Esophagus squamous epithelium (tissue), 5 donors: ENCODE results near the gene PRRX1. TPM values are rescaled to one million over a fixed set of nuclear protein-coding genes. Genes with fewer than 3 reads are reported as not detected.
A peak's percentile ranks its signal among the peaks of the same experiment; 100 is the strongest.

ENCODE experiments used
- DNase-seq: peaks from one replicate; lab custom pipeline; 2025; lab: John Stamatoyannopoulos, UW
- H3K27ac ChIP-seq, 4 donors: fragments of 200-600 bp; sonication (generic); one replicate each; pipeline ENCODE4 v1.5.1; 2016 to 2019; ENCODE audit warnings: mild to moderate bottlenecking in 1 of 4
- H3K27me3 ChIP-seq, 4 donors: fragments of 200-600 bp; sonication (generic); 1 replicate in 3 of 4; 2 replicates in 1 of 4; pipeline versions ENCODE4 v1.5.1 to v1.6.0; 2017 to 2021; ENCODE audit warnings: antibody characterized with exemption in 1 of 4
- H3K36me3 ChIP-seq, 3 donors: fragments of 200-600 bp; sonication (generic); one replicate each; pipeline ENCODE4 v1.5.1; 2016 to 2019
- H3K4me1 ChIP-seq, 3 donors: fragments of 200-600 bp; sonication (generic); one replicate each; pipeline ENCODE4 v1.5.1; 2017 to 2019
- H3K4me3 ChIP-seq, 4 donors: fragments of 200-600 bp; sonication (generic); 1 replicate in 3 of 4; 2 replicates in 1 of 4; pipeline ENCODE4 v1.5.1; 2016 to 2019; ENCODE audit warnings: mild to moderate bottlenecking in 2 of 4, moderate library complexity in 1 of 4
- H3K9me3 ChIP-seq, 3 donors: fragments of 200-600 bp; sonication (generic); one replicate each; pipeline ENCODE4 v1.5.1; 2016 to 2019
- CTCF ChIP-seq, 6 experiments: fragments of 450-650 bp in 4 of 6; fragments of 200-600 bp in 2 of 6; sonication (generic) in 2 of 6; IDR thresholded peaks; one replicate each; pipeline ENCODE4 v1.5.1; 2016 to 2019; ENCODE audit warnings: antibody characterized with exemption in 6 of 6, mild to moderate bottlenecking in 4 of 6, moderate library complexity in 4 of 6
- POLR2A ChIP-seq, 4 donors: fragments of 450-650 bp; IDR thresholded peaks; one replicate each; pipeline ENCODE4 v1.6.1; 2017; ENCODE audit warnings: antibody characterized with exemption in 4 of 4, mild to moderate bottlenecking in 4 of 4, moderate library complexity in 3 of 4
- WGBS, 2 donors: methylation state at CpG; one replicate each; pipeline ENCODE4 v1.1.5; 2018; 5-methylcytosine and 5-hydroxymethylcytosine counted together
- intact Hi-C: fragments of 100-400 bp; cut with DNase I; formaldehyde crosslinking; loops from one replicate; pipeline ENCODE4 v1.15.0; 2022
- total RNA-seq, 4 donors: library from RNA; depleted of rRNA; stranded (reverse); fragments of >200 nt; gene quantifications; one replicate each; pipeline ENCODE4 v1.1.0, GENCODE V29; 2016
- donor health status: DM: yes; HTN: yes; CAD: no.

The PRRX1 gene
- total RNA-seq, 4 donors from 2014 or later = 2.2 to 20.4 (median 10.3) TPM

- H3K27me3 ChIP-seq = peaks cover 0 to 51% (median 0%) of the 10 kb centered on the region in 4 donors
- no peaks in the 10 kb centered on the region for H3K36me3 ChIP-seq
- peak overlapping the region in 2 of 4 donors; percentile 28 to 57 for H3K27ac ChIP-seq
Observed at GRCh38 chr1:170672316-170672715, 8.4 kb downstream of the PRRX1 start.

GRCh38 chr1:170674239-170674638 is 10.3 kb downstream of the PRRX1 start:
- H3K27me3 ChIP-seq = peaks cover 0 to 32% (median 0%) of the 10 kb centered on the region in 4 donors
- intact Hi-C loops = no loop called here

More at GRCh38 chr1:170672316-170672715, 8.4 kb downstream of the PRRX1 start:
- no peak overlapping the region for H3K4me3 ChIP-seq
- intact Hi-C loops = no loop called here
- WGBS, 2 donors = 44 to 69% methylated on average over 2 of the region's 2 CpGs
- no peak for DNase-seq
- no peaks in the 10 kb centered on the region for H3K9me3 ChIP-seq
- TF ChIP-seq POLR2A (IDR thresholded peaks at IDR 0.05) (no peak), CTCF (IDR thresholded peaks at IDR 0.05) (no peak)
- H3K4me1 ChIP-seq = peaks cover 0 to 26% (median 0%) of the 10 kb centered on the region in 3 donors

DNA sequence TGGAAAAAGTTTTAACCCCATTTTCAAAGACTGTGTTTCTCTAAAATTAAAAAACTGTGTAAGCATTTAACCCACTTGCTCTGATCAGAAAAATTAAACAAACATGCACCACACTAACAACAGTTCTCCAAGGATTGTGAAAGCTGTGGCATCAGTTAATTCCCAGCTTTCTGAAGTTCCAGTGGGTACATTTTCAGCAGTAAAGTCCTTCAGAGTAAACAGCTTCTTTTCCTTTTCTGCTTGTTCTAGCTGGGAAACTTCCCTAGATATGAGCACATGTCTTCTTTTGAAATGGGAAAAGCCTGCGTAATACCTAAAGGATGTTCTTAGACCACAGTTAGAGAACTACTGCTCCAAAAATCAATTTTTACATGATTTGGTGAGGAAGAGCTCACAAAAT is 11.1 kb downstream of the PRRX1 start:
- Histone ChIP-seq H3K27ac (peak overlapping the region in 2 of 4 donors; percentile 38 to 59), H3K27me3 (peaks cover 0 to 25% (median 0%) of the 10 kb centered on the region in 4 donors), H3K4me3 (no peak overlapping the region), H3K9me3 (no peaks in the 10 kb centered on the region), H3K36me3 (no peaks in the 10 kb centered on the region), H3K4me1 (peaks cover 0 to 16% (median 0%) of the 10 kb centered on the region in 3 donors)
- no peak for TF ChIP-seq POLR2A (IDR thresholded peaks at IDR 0.05)
- TF ChIP-seq CTCF (IDR thresholded peaks at IDR 0.05) = no peak
- no peak for DNase-seq
- WGBS, 2 donors = 100% methylated on average over 1 of the region's 1 CpG
- intact Hi-C loops = no loop called here

More at GRCh38 chr1:170674239-170674638, 10.3 kb downstream of the PRRX1 start:
- Histone ChIP-seq H3K36me3 (no peaks in the 10 kb centered on the region), H3K27ac (peak overlapping the region in 1 of 4 donors; percentile 59), H3K4me1 (peaks cover 0 to 16% (median 0%) of the 10 kb centered on the region in 3 donors), H3K4me3 (no peak overlapping the region), H3K9me3 (no peaks in the 10 kb centered on the region)
- DNase-seq = no peak
- 53 to 73% methylated on average over 3 of the region's 3 CpGs for WGBS, 2 donors
- TF ChIP-seq CTCF (IDR thresholded peaks at IDR 0.05) = no peak
- no peak for TF ChIP-seq POLR2A (IDR thresholded peaks at IDR 0.05)

DNA sequence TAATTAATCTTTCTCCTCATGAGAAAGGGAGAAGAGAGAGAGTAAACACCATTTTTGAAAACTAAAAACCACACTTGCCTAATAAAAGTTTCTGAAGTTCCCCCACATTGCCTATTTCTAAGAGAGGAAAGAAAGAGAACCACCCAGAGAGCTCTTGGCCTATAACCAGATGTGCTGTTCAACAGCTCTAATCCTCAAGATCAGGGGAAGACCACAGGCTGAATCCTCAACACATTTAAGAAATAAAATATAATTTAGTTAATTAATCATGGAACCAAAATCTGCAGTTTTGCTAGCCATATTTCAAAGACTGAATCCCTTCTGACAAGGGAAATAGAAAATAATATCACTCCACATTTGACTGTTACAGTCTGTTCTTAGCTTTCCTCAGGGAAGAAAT is 11.9 kb downstream of the PRRX1 start:
- intact Hi-C loops = no loop called here
- TF ChIP-seq POLR2A (IDR thresholded peaks at IDR 0.05) (no peak), CTCF (IDR thresholded peaks at IDR 0.05) (no peak)
- Histone ChIP-seq H3K27ac (peak overlapping the region in 2 of 4 donors; percentile 38 to 59), H3K27me3 (peaks cover 0 to 17% (median 0%) of the 10 kb centered on the region in 4 donors), H3K4me1 (peaks cover 0 to 16% (median 0%) of the 10 kb centered on the region in 3 donors), H3K36me3 (no peaks in the 10 kb centered on the region), H3K4me3 (no peak overlapping the region), H3K9me3 (no peaks in the 10 kb centered on the region)
- DNase-seq = no peak

DNA sequence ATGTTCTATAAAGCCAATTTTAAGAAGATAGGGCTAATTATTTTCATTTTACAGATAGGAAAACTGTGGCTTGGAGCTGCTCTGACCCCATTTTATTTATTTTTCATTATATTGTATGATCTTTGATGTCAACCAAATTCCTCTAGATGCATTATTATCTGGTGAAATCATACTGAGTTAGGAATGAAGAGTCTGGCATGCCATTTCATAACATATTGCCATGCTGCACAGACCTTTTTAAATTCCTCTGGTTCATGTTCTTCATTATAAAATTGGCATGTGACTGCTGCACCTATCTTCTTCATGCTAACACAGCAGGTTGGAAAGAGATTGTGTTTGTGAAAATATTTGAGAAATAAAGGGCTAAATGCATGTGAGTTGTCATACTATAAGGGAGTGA is 12.7 kb downstream of the PRRX1 start:
- TF ChIP-seq CTCF (IDR thresholded peaks at IDR 0.05) (no peak), POLR2A (IDR thresholded peaks at IDR 0.05) (no peak)
- H3K4me1 ChIP-seq = peaks cover 0 to 11% (median 0%) of the 10 kb centered on the region in 3 donors

More for the DNA sequence above, 12.7 kb downstream of the PRRX1 start:
- H3K36me3 ChIP-seq = no peaks in the 10 kb centered on the region
- intact Hi-C loops = no loop called here
- H3K27me3 ChIP-seq = peaks cover 0 to 9% (median 0%) of the 10 kb centered on the region in 4 donors
- no peaks in the 10 kb centered on the region for H3K9me3 ChIP-seq
- DNase-seq = no peak
- peak overlapping the region in 2 of 4 donors; percentile 38 to 59 for H3K27ac ChIP-seq
- H3K4me3 ChIP-seq = no peak overlapping the region
